ENCODE data around the gene TMEM97. TPM values are rescaled to one million over a fixed set of nuclear protein-coding genes. Genes with fewer than 3 reads are reported as not detected.
"Not testable (repeated sequence)": the region's sequence is repeated elsewhere in the genome, so short reads cannot be mapped to it uniquely, and the experiment has no call there.

The TMEM97 gene
- polyA plus RNA-seq, 3 donors, result 52.5 to 56.9 (median 56.3) TPM

- DNase-seq (ENCODE audit: low read depth in 3 of 3, low spot score in 2 of 3), result peak in 2 of 3 donors; percentile 66 to 69
These were observed 17.2 kb downstream of the TMEM97 start for GRCh38 chr17:28335959-28336871.

GRCh38 chr17:28338056-28338768 lies 19.2 kb downstream of the TMEM97 start:
- DNase-seq (ENCODE audit: low read depth in 3 of 3, low spot score in 2 of 3), result no peak

DNA sequence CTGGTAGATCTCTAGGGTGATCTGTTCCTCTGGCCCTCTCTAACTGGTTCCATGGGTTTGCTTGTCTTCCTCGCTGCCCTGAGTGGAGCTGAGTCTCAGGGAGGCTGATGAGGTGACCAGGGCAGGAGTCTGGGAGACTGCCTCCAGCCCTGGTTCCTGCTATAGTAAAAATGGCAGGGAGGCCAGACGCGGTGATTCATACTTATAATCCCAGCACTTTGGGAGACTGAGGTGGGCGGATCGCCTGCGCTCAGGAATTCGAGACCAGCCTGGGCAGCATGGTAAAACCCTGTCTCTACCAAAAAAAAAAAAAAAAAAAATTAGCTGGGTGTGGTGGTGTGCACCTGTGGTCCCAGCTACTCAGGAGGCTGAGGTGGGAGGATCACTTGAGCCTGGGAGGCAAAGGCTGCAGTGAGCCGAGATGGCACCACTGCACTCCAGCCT lies 19.8 kb downstream of the TMEM97 start:
- DNase-seq (ENCODE audit: low read depth in 3 of 3, low spot score in 2 of 3), result not testable (repeated sequence)

DNA sequence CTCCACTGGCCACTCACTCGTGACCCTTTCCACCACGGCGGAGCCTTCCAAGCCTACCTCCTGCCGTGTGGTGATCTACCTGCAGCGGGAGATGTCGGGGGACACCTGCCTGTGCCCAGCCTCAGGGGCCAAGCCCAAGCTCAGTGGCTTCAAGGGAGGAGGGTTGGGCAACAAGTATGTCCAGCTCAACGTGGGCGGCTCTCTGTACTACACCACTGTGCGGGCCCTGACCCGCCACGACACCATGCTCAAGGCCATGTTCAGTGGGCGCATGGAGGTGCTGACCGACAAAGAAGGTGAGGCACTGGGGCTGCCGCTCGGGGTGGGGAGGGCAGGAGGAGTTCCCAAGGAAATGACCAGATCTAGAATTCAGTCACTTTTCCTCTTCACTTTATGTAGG lies 20.4 kb downstream of the TMEM97 start:
- no peak for DNase-seq (ENCODE audit: low read depth in 3 of 3, low spot score in 2 of 3)

GRCh38 chr17:28340374-28340773 lies 21.4 kb downstream of the TMEM97 start:
- no peak for DNase-seq (ENCODE audit: low read depth in 3 of 3, low spot score in 2 of 3)

DNA sequence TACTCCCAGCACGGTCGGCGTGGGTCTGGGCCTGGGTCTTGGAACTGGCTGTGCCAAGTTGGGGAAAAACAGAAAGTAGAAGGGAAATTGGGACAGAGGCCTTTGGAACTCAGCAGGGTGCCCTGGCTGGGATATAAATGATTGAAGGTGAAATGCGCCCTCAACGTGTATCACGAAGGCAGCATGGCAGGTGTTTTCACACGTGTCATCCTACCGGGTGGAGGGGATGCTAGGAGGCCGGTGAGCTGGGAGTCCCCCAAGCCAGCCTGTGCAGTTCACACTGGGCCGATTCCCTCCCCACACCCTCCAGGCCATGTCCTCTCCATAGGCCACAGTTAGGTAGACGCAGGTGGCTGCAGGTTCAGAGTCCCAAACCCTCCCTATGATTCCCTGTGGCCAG lies 22.5 kb downstream of the TMEM97 start:
- no peak for DNase-seq (ENCODE audit: low read depth in 3 of 3, low spot score in 2 of 3)

DNA sequence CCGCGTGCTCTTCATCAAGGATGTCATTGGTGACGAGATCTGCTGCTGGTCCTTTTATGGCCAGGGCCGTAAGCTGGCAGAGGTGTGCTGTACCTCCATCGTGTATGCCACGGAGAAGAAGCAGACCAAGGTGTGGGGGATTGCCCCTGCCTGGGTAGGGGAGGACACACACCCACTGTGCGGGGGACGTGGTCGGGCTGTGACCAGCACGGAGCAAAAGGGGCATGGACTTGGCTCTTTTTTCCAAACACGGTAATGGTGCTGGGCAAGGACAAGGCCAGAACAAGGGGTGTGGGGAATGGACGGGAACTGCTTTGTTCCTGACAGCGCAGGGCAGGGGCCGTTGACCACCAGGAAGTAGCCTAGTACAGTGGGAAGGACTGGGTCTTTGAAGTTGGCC lies 23.3 kb downstream of the TMEM97 start:
- DNase-seq (ENCODE audit: low read depth in 3 of 3, low spot score in 2 of 3), result no peak

- DNase-seq (ENCODE audit: low read depth in 3 of 3, low spot score in 2 of 3), result no peak
These were observed 24.5 kb downstream of the TMEM97 start for GRCh38 chr17:28343491-28343932.

- DNase-seq (ENCODE audit: low read depth in 3 of 3, low spot score in 2 of 3), result no peak
These were observed 25.0 kb downstream of the TMEM97 start for GRCh38 chr17:28344011-28344410.

DNA sequence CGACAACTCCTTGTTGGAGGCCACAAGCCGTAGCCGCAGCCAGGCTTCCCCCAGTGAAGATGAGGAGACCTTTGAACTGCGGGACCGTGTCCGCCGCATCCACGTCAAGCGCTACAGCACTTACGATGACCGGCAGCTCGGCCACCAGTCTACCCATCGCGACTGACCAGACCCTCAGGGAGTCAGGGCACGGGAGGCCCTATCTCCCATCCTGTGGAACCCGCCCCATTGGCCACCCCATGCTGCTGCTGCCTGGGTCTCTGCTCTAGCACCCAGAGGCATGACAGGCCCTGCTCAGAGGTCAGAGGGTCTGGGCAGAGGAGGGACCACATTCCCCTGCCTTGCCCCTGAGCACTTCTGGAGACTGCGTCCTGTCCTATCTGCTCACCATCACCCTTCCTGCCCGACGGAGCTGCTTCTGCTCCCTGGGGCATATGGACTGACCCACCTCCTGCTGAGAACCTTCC lies 25.5 kb downstream of the TMEM97 start:
- DNase-seq (ENCODE audit: low read depth in 3 of 3, low spot score in 2 of 3), result no peak

DNA sequence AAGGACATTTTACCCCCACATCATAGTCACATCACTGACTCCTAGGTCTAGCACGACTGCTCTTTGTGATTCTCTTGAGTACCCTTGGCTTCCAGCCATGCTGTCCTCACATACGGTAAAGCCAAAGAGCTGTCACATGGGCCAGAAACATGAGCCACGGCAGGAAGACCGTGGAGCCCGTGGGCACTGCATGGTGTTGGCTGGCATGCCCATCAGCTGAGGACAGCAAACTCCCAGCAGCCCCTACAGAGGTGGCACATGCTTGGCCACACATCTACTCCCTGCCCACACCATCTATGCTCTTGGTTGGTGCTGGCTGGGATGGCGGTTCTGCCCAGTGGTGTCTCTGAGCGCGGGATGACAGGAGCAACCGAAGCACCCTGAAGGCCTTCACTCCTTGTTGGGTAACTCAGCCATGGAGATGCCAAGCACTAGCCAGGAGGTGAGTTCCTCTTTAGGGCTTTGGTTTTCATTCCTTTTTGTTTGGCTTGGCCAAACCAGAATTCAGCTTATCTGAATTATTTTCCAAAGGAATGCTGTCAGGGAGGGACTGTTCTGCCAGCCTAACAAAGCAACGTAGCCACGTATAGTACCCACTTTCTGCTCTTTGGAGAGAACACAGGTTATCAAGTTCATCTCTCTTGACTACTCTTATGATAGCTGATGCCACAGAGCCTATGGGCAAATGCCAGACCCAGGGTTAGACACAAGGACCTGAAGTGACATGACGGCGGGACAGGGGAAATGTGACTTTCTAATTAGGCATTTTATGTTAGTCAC lies 26.6 kb downstream of the TMEM97 start:
- DNase-seq (ENCODE audit: low read depth in 3 of 3, low spot score in 2 of 3), result no peak

DNA sequence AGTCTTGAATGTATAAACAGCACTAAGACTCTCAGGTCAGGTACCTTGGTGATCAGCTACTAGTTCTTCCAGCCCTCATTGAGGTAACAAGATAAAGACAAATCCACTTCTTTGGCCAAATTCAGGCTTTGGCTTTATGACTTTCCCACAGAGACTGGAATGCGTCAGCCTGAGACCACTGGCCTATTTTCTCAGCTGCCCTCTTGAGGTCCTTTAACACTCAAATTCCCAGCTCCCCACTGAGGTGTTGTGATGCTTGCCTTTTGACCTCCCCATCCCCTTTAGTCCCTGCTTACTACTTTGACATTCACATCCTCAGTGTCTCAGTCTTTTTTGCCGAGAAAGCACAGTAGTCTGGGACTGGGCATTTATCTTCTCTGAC lies 27.2 kb downstream of the TMEM97 start:
- no peak for DNase-seq (ENCODE audit: low read depth in 3 of 3, low spot score in 2 of 3)

GRCh38 chr17:28346746-28347246 lies 27.8 kb downstream of the TMEM97 start:
- DNase-seq (ENCODE audit: low read depth in 3 of 3, low spot score in 2 of 3), result no peak

- DNase-seq (ENCODE audit: low read depth in 3 of 3, low spot score in 2 of 3), result no peak
These were observed 28.4 kb downstream of the TMEM97 start for GRCh38 chr17:28347261-28347891.

DNA sequence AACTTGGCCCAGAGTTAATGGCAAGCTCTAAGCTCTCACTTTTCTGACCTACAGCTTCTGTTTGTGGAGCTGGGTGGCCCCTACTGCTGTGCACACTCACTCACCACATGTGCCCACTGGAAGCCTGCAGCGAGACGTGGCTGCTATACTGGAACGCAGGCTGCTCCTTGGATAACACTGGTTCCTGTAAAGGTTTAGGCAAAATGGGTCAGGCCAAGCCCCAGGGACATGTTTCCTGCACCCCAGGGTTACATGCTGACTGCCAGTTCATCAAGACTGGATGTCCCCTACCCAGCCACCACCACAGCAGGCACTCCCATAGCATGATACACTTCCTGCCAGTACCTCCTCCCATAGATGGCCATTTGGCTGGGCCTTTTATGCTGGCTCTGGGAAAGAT lies 30.0 kb downstream of the TMEM97 start:
- DNase-seq (ENCODE audit: low read depth in 3 of 3, low spot score in 2 of 3), result no peak

GRCh38 chr17:28350271-28350670 lies 31.3 kb downstream of the TMEM97 start:
- no peak for DNase-seq (ENCODE audit: low read depth in 3 of 3, low spot score in 2 of 3)

GRCh38 chr17:28357061-28357900 lies 38.3 kb downstream of the TMEM97 start, which contains the start of gene POLDIP2:
Gene POLDIP2 (minus strand): TSS chr17:28357527. CDS start chr17:28357448, 79 bp downstream.
- peak in 1 of 3 donors; percentile 88 for DNase-seq (ENCODE audit: low read depth in 3 of 3, low spot score in 2 of 3)

GRCh38 chr17:28357901-28358197 lies 38.8 kb downstream of the TMEM97 start:
- no peak for DNase-seq (ENCODE audit: low read depth in 3 of 3, low spot score in 2 of 3)

- no peak for DNase-seq (ENCODE audit: low read depth in 3 of 3, low spot score in 2 of 3)
These were observed 44.2 kb downstream of the TMEM97 start for GRCh38 chr17:28363186-28363585.

Measured in right renal cortex interstitium (tissue), 3 donors.